Bronchial epithelial cell (primary cell): ENCODE results near the gene VMA21. TPM values are rescaled to one million over a fixed set of nuclear protein-coding genes. Genes with fewer than 3 reads are reported as not detected.

Source experiments
- DNase-seq: peaks from one replicate; pipeline ENCODE4 v3.0.0-alpha.2; 2010; ENCODE audit warnings: low read depth
- FAIRE-seq: peaks from 2 replicates; lab custom pipeline; 2011; peaks lifted over from hg19 to GRCh38; lab: Jason Lieb, UNC
- H3K27me3 ChIP-seq: 2 replicates; pipeline ENCODE4 v1.5.1; 2011; ENCODE audit warnings: low read length; ENCODE audit not compliant: control insufficient read depth, insufficient read depth
- H3K36me3 ChIP-seq: 2 replicates; pipeline ENCODE4 v1.5.1; 2011; ENCODE audit warnings: low read length; ENCODE audit not compliant: control insufficient read depth, insufficient read depth
- H3K4me3 ChIP-seq: 2 replicates; pipeline ENCODE4 v1.5.1; 2011; ENCODE audit warnings: mild to moderate bottlenecking, low read depth, low read length, control low read depth
- total RNA-seq: library from RNA; depleted of rRNA; stranded (reverse); fragments of >200 nt; gene quantifications from 2 replicates; pipeline ENCODE4 v1.2.1, GENCODE V29; 2014
- TF ChIP-seq, protein P1 (sequence below): IDR thresholded peaks from 2 replicates; pipeline ENCODE4 v1.5.1; 2011; ENCODE audit warnings: mild to moderate bottlenecking, moderate library complexity, low read length, control low read depth, inconsistent platforms; ENCODE audit not compliant: insufficient read depth, severe bottlenecking

The VMA21 gene, protein sequence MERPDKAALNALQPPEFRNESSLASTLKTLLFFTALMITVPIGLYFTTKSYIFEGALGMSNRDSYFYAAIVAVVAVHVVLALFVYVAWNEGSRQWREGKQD
- 45.8 and 46.0 TPM in 2 replicates for total RNA-seq

DNA sequence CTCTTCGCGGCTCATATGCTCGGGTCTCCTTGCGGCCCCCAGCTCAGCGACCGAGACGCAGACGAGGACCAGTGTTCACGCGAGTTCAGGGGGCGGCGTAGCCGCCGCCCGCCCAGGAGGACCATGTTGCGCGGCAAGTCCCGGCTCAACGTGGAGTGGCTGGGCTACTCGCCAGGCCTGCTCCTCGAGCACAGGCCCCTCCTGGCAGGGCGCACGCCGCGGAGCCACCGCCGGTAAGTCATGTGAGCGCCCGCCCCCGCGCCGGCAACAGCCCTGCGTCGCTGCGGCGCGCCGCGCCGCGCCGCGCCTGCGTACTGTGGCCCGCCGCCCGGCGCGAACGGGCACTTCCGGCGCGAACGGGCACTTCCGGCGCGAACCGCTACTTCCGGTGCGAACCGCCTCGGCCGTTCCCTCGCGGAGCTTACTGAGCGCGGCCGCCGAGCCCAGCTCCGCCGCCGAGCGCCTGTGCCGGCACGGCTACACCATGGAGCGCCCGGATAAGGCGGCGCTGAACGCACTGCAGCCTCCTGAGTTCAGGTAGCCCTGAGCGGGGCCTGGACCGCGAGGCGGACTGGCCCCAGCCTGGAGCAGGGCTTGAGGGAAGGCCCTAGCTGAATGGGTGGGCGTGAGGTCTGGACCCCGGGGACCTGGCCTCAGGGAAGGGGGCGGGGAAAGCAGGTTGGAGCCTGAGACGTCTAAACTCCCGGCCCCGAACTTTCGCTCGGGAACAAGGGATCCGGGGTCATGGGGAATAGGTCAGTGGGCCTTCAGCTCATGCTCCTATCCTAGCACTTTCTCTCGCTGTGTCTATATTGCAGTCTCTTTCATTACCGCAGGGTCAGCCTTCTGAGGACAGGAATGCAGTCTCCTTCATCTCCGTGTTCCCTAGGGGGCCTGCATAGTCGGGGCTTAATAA, at the start of gene VMA21:
Gene VMA21 (plus strand): TSS at position 382 of the 916 bp plus-strand sequence. CDS start 103 bp downstream, at position 485.
- no peak for FAIRE-seq
- Histone ChIP-seq H3K36me3 (no peaks in the 10 kb centered on the region), H3K27me3 (no peaks in the 10 kb centered on the region), H3K4me3 (peak within 1 kb of the TSS; percentile 85)
- TF ChIP-seq, protein P1, sequence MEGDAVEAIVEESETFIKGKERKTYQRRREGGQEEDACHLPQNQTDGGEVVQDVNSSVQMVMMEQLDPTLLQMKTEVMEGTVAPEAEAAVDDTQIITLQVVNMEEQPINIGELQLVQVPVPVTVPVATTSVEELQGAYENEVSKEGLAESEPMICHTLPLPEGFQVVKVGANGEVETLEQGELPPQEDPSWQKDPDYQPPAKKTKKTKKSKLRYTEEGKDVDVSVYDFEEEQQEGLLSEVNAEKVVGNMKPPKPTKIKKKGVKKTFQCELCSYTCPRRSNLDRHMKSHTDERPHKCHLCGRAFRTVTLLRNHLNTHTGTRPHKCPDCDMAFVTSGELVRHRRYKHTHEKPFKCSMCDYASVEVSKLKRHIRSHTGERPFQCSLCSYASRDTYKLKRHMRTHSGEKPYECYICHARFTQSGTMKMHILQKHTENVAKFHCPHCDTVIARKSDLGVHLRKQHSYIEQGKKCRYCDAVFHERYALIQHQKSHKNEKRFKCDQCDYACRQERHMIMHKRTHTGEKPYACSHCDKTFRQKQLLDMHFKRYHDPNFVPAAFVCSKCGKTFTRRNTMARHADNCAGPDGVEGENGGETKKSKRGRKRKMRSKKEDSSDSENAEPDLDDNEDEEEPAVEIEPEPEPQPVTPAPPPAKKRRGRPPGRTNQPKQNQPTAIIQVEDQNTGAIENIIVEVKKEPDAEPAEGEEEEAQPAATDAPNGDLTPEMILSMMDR: no peak
- DNase-seq: peak; percentile 60

DNA sequence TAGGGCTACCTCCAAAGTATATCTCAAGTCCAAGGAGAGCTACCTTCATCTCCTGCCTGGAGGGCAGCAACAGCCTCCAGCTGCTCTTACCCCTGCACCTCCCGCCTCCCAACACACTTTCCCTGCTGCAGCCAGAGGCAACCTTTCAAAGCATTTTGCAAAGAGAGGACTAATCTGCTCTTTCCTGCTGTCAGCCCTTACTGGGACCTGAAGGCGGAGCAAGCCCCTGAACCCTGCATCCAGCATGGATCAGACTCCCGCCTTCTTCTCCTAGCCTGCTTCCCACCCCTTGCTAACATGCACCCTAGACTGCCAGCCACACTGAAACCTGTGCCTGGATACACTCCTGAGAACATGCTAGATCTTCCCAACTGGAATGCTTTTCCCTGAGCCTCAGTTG, 37.7 kb upstream of the VMA21 start:
- Histone ChIP-seq H3K4me3 (no peak overlapping the region), H3K27me3 (no peaks in the 10 kb centered on the region), H3K36me3 (no peaks in the 10 kb centered on the region)
- no peak for FAIRE-seq
- TF ChIP-seq, protein P1: no peak
- no peak for DNase-seq

DNA sequence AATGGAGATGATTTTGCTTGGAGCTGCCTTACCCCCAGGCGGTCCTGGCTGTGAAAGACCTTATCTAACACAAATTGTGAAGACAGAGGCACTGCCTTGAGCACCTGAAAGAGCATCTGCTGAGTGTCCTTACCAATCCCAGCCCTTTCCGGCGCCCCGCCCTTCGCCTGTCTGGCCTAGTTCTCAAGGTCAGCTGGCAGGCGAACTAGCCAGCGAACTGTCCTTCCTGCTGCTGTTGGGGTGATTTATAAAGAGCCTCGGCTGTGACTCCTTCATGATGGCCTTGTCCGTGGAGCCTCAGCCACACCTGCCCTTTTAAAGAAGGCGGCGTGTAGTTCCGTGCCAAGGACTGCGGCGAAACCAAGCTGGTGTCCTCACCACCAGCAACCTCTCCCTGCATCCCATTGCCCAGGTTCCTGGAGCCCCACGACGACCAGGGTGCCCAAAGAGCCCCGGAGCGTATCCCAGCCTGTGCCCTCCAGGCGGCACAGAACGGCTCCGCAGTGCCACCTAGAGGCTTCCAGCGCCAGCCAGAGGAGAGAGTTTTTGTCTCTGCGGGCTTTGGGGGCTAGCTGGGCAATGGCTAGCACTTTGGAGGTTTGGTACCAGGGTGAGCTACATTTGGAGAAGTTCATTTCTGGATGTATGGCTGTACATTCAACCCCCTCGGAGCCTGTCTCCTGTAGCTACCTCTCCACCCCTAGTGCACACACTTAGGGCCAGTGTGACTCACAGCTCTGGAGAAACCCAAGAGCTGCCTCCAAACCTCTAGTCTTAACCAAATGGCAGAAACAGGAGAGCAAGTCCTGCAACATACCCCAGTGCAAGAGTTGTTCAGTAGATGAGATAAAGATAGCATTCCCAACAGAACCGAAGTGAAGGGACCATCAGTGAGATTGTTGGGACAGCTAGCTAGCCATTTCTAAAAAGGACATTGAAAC, 36.8 kb upstream of the VMA21 start:
- Histone ChIP-seq H3K4me3 (no peak overlapping the region), H3K36me3 (no peaks in the 10 kb centered on the region), H3K27me3 (no peaks in the 10 kb centered on the region)
- FAIRE-seq: no peak
- TF ChIP-seq, protein P1: peak; percentile 73
- DNase-seq: peak; percentile 3

DNA sequence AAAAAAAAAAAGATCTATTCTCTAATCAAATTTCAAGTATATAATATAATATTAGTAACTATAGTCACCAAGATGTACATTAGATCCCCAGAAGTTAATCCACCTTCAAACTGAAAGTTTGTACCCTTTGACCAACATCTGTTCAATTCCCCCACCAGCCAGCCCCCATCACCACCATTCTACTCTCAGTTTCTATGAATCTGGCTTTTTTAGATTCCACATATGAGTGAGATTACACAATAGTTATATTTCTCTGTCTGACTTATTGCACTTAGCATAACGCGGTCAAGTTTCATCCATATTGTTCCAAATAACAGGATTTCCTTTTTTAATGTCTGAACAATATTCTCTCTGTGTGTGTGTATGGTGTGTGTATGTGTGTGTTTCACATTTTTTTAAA, 33.7 kb upstream of the VMA21 start:
- no peak overlapping the region for H3K4me3 ChIP-seq
- TF ChIP-seq, protein P1: no peak
- H3K36me3 ChIP-seq: no peaks in the 10 kb centered on the region
- no peak for FAIRE-seq
- no peaks in the 10 kb centered on the region for H3K27me3 ChIP-seq
- no peak for DNase-seq

DNA sequence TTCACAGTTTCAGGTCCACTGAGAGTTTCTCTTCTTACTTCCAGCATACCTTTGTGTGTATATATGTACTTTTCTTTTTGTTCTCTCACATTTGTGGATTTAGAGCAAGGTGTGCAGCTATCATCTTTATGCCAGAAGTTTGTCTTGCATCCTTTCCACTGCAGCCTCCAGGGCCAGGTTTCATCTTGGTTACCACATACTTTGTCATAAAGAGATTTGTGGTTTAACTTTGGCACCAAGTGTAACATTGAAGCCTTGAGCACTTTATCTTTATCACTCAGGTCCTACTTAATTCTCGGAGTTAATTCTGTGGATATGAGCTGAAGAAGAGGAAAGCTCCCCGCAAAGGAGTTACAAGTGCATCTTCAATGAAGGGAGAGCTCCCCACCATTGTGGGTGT, 31.4 kb upstream of the VMA21 start:
- Histone ChIP-seq H3K4me3 (no peak overlapping the region), H3K36me3 (no peaks in the 10 kb centered on the region), H3K27me3 (no peaks in the 10 kb centered on the region)
- no peak for DNase-seq
- TF ChIP-seq, protein P1: no peak
- FAIRE-seq: no peak
